Measurements from ENCODE around the gene KCNK10.

KCNK10 gene

GRCh38 chr14:88325883-88326282 is 2.8 kb upstream of the KCNK10 start:
- no peaks in the 10 kb centered on the region for H3K36me3 ChIP-seq
- H3K27me3 ChIP-seq, result peaks cover 99% of the 10 kb centered on the region
- H3K9me3 ChIP-seq, result no peaks in the 10 kb centered on the region
- no peak overlapping the region for H3K4me3 ChIP-seq (ENCODE audit: low read depth in 1 of 2, low read length in 1 of 2)
- H3K4me1 ChIP-seq (ENCODE audit: control insufficient read depth in 1 of 2, insufficient read depth in 1 of 2, low read depth in 1 of 2, low read length in 1 of 2), result no peaks in the 10 kb centered on the region
- no peak for TF ChIP-seq CTCF (IDR thresholded peaks at IDR 0.05)
- no peak overlapping the region for H3K27ac ChIP-seq

GRCh38 chr14:88324930-88325329 is 1.9 kb upstream of the KCNK10 start:
- Histone ChIP-seq H3K4me1 (ENCODE audit: control insufficient read depth in 1 of 2, insufficient read depth in 1 of 2, low read depth in 1 of 2, low read length in 1 of 2) (no peaks in the 10 kb centered on the region), H3K9me3 (no peaks in the 10 kb centered on the region), H3K36me3 (no peaks in the 10 kb centered on the region), H3K27me3 (peaks cover 100% of the 10 kb centered on the region), H3K4me3 (ENCODE audit: low read depth in 1 of 2, low read length in 1 of 2) (no peak overlapping the region), H3K27ac (no peak overlapping the region)
- TF ChIP-seq CTCF (IDR thresholded peaks at IDR 0.05), result no peak

GRCh38 chr14:88324491-88324890 is 1.4 kb upstream of the KCNK10 start:
- peaks cover 100% of the 10 kb centered on the region for H3K27me3 ChIP-seq

GRCh38 chr14:88323523-88324199 is 592 bp upstream of the KCNK10 start:
- H3K36me3 ChIP-seq, result no peaks in the 10 kb centered on the region
- H3K27me3 ChIP-seq, result peaks cover 100% of the 10 kb centered on the region
- TF ChIP-seq CTCF (IDR thresholded peaks at IDR 0.05), result no peak
- no peaks in the 10 kb centered on the region for H3K9me3 ChIP-seq
- no peak overlapping the region for H3K27ac ChIP-seq
- no peaks in the 10 kb centered on the region for H3K4me1 ChIP-seq (ENCODE audit: control insufficient read depth in 1 of 2, insufficient read depth in 1 of 2, low read depth in 1 of 2, low read length in 1 of 2)
- H3K4me3 ChIP-seq (ENCODE audit: low read depth in 1 of 2, low read length in 1 of 2), result no peak overlapping the region

More at GRCh38 chr14:88324491-88324890, 1.4 kb upstream of the KCNK10 start:
- Histone ChIP-seq H3K4me3 (ENCODE audit: low read depth in 1 of 2, low read length in 1 of 2) (no peak overlapping the region), H3K36me3 (no peaks in the 10 kb centered on the region), H3K4me1 (ENCODE audit: control insufficient read depth in 1 of 2, insufficient read depth in 1 of 2, low read depth in 1 of 2, low read length in 1 of 2) (no peaks in the 10 kb centered on the region), H3K27ac (no peak overlapping the region), H3K9me3 (no peaks in the 10 kb centered on the region)
- no peak for TF ChIP-seq CTCF (IDR thresholded peaks at IDR 0.05)

- no peaks in the 10 kb centered on the region for H3K36me3 ChIP-seq
- no peaks in the 10 kb centered on the region for H3K9me3 ChIP-seq
- H3K4me1 ChIP-seq (ENCODE audit: control insufficient read depth in 1 of 2, insufficient read depth in 1 of 2, low read depth in 1 of 2, low read length in 1 of 2), result no peaks in the 10 kb centered on the region
- H3K27ac ChIP-seq, result no peak overlapping the region
- H3K4me3 ChIP-seq (ENCODE audit: low read depth in 1 of 2, low read length in 1 of 2), result no peak overlapping the region
- no peak for TF ChIP-seq CTCF (IDR thresholded peaks at IDR 0.05)
- H3K27me3 ChIP-seq, result peaks cover 100% of the 10 kb centered on the region
Measured at GRCh38 chr14:88322504-88323085, 474 bp downstream of the KCNK10 start.

Measured in neutrophil (primary cell).